SK-MEL-5 (cell line): ENCODE results near the gene RMDN3. TPM values are rescaled to one million over a fixed set of nuclear protein-coding genes. Genes with fewer than 3 reads are reported as not detected.

ENCODE experiments used
- DNase-seq: peaks from one replicate; pipeline ENCODE4 v3.0.0-alpha.2; 2016; ENCODE audit warnings: low read depth, low spot score
- in situ Hi-C: cut with HindIII; loops from 2 replicates; pipeline ENCODE4 v1.10.0; 2016; ENCODE audit warnings: low sequenced_read_pairs, high pct_unique_total_duplicates, low pct_unique_long_range_greater_than_20kb
- polyA plus RNA-seq, 2 experiments: library from polyadenylated mRNA; depleted of rRNA; stranded (reverse); fragments of >200 nt; gene quantifications; 2 replicates each; pipeline ENCODE4 v1.2.3, GENCODE V29; 2015
- total RNA-seq: library from RNA; depleted of rRNA; stranded (reverse); fragments of >200 nt; shearing (Covaris generic); gene quantifications from 2 replicates; pipeline ENCODE4 v1.2.3, GENCODE V29; 2014; rRNA removed

Gene RMDN3
- 26.6 and 31.3 TPM in 2 replicates for total RNA-seq
- 41.7 and 47.8 TPM in 2 replicates for polyA plus RNA-seq (2015; cell fraction: cytosol; rRNA removed)
- 40.5 and 53.8 TPM in 2 replicates for polyA plus RNA-seq (2015; cell fraction: nucleus; rRNA removed)

GRCh38 chr15:40754883-40755811 lies at the start of gene RMDN3:
Gene RMDN3 (minus strand): TSS chr15:40755254. CDS start chr15:40754783, 471 bp downstream.
- in situ Hi-C loops = no loop called here
- peak; percentile 90 for DNase-seq

- no peak for DNase-seq
These were observed 48.6 kb upstream of the RMDN3 start for GRCh38 chr15:40803688-40804087.

GRCh38 chr15:40803076-40803475 lies 48.0 kb upstream of the RMDN3 start:
- no peak for DNase-seq
- in situ Hi-C loops = no loop called here

More at GRCh38 chr15:40803688-40804087, 48.6 kb upstream of the RMDN3 start:
- in situ Hi-C loops = no loop called here

GRCh38 chr15:40799523-40799922 lies 44.5 kb upstream of the RMDN3 start:
- in situ Hi-C loops = no loop called here
- DNase-seq = no peak

GRCh38 chr15:40796512-40796911 lies 41.5 kb upstream of the RMDN3 start:
- no peak for DNase-seq
- in situ Hi-C loops = no loop called here

GRCh38 chr15:40796041-40796440 lies 41.0 kb upstream of the RMDN3 start:
- in situ Hi-C loops = no loop called here
- no peak for DNase-seq

- in situ Hi-C loops = no loop called here
- DNase-seq = no peak
These were observed 38.3 kb upstream of the RMDN3 start for GRCh38 chr15:40793216-40793989.

GRCh38 chr15:40792394-40792793 lies 37.3 kb upstream of the RMDN3 start:
- DNase-seq = no peak
- in situ Hi-C loops = no loop called here

GRCh38 chr15:40790718-40791117 lies 35.7 kb upstream of the RMDN3 start:
- DNase-seq = no peak
- in situ Hi-C loops = no loop called here

- no peak for DNase-seq
- in situ Hi-C loops = no loop called here
These were observed 34.9 kb upstream of the RMDN3 start for GRCh38 chr15:40789999-40790398.

GRCh38 chr15:40789119-40789518 lies 34.1 kb upstream of the RMDN3 start:
- DNase-seq = no peak
- in situ Hi-C loops = no loop called here

GRCh38 chr15:40787991-40788390 lies 32.9 kb upstream of the RMDN3 start:
- DNase-seq = no peak
- in situ Hi-C loops = no loop called here

GRCh38 chr15:40787344-40787841 lies 32.3 kb upstream of the RMDN3 start:
- in situ Hi-C loops = no loop called here
- no peak for DNase-seq

GRCh38 chr15:40785814-40786213 lies 30.8 kb upstream of the RMDN3 start:
- no peak for DNase-seq
- in situ Hi-C loops = no loop called here

- DNase-seq = no peak
- in situ Hi-C loops = no loop called here
These were observed 30.1 kb upstream of the RMDN3 start for GRCh38 chr15:40785164-40785563.

GRCh38 chr15:40782609-40783227 lies 27.7 kb upstream of the RMDN3 start:
- peak; percentile 65 for DNase-seq
- in situ Hi-C loops = no loop called here

GRCh38 chr15:40776537-40777141 lies 21.6 kb upstream of the RMDN3 start:
- DNase-seq = no peak

More at GRCh38 chr15:40776537-40777141, 21.6 kb upstream of the RMDN3 start:
- in situ Hi-C loops = no loop called here
